Measurements from ENCODE around the gene TNNT2.

Gene TNNT2

DNA sequence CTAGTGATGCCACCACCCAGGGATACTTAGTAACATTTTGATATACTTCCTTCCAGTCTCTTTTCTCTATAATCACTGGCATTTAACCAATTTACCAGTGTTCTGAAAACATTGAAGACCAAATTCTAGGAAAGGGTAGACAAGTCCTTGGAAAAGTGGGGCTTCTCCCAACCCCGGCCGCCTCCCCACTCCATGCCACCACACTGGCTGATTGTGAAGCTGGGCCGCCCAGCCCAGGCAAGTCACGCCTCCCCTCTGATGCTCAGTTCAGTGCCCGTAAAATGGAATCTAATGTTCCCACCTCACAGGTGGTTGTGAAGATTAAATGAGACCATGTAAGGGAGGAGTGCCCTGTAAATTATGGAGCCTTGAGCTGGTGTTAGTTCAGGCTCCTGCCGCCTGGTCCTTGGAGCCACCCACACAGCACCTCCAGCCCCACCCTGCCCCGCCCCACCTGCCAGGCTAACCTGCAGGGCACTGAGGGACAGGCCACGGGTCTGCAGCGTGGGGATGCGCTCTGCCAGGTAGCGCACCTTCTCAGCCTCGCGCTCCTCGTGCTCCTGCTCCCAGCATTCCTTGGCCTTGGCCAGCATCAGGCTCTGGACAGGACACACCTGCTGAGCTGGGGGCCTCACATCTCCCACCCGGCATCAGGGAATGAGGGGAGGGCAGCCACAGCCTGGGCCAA lies 36.7 kb upstream of the TNNT2 start:
- no peak overlapping the region for H3K9ac ChIP-seq (ENCODE audit: low read depth, low read length)
- H3K27me3 ChIP-seq (ENCODE audit: control insufficient read depth, insufficient read depth, low read length), result peaks cover 3% of the 10 kb centered on the region
- no peaks in the 10 kb centered on the region for H3K36me3 ChIP-seq (ENCODE audit: control insufficient read depth, insufficient read depth, low read length)
- no peaks in the 10 kb centered on the region for H3K4me1 ChIP-seq (ENCODE audit: control insufficient read depth, insufficient read depth, low read length)
- no peaks in the 10 kb centered on the region for H3K9me3 ChIP-seq (ENCODE audit: control insufficient read depth, insufficient read depth, low read length)
- no peak overlapping the region for H3K4me3 ChIP-seq (ENCODE audit: low read depth, low read length)

DNA sequence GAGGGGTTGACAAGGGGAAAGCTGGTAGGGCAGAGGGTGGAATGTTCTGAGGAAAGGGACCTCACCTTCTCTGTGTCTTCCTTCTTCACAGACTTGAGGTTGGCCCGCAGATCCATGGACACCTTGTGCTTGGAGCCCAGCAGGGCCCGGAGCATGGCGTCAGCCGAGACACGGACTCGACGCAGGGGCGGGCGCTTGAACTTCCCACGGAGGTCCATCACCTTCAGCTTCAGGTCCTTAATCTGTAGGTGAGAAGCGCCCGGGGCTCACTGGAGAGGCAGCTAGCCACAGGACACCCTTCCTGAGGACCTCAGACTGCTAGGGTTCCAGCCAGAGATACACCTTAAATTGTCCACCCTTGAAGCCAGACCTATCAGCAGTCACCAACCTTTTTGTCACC lies 33.8 kb upstream of the TNNT2 start:
- Histone ChIP-seq H3K9ac (ENCODE audit: low read depth, low read length) (no peak overlapping the region), H3K9me3 (ENCODE audit: control insufficient read depth, insufficient read depth, low read length) (no peaks in the 10 kb centered on the region), H3K36me3 (ENCODE audit: control insufficient read depth, insufficient read depth, low read length) (no peaks in the 10 kb centered on the region), H3K27me3 (ENCODE audit: control insufficient read depth, insufficient read depth, low read length) (peaks cover 3% of the 10 kb centered on the region), H3K4me1 (ENCODE audit: control insufficient read depth, insufficient read depth, low read length) (no peaks in the 10 kb centered on the region), H3K4me3 (ENCODE audit: low read depth, low read length) (no peak overlapping the region)

DNA sequence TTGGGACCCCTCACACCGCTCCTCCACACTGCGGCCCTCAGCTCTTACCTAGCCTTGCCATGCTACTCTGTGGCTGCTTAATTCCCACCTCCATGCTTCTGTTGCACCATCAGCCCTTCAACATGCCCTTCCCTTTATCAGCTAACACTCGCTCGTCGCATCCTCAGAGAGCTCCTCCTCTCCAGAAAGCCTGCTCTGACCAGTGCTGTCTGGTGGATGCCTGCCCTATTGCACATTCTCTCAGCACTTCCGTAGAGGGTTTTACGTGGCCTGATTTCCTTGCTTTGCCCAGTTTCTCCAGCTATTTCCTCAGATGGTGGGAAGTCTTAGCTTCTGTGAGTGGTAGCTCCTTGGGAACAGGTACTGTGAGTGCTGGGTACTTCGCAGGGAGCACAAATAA lies 32.0 kb upstream of the TNNT2 start:
- Histone ChIP-seq H3K9ac (ENCODE audit: low read depth, low read length) (no peak overlapping the region), H3K4me3 (ENCODE audit: low read depth, low read length) (no peak overlapping the region), H3K27me3 (ENCODE audit: control insufficient read depth, insufficient read depth, low read length) (peaks cover 3% of the 10 kb centered on the region), H3K4me1 (ENCODE audit: control insufficient read depth, insufficient read depth, low read length) (no peaks in the 10 kb centered on the region), H3K36me3 (ENCODE audit: control insufficient read depth, insufficient read depth, low read length) (no peaks in the 10 kb centered on the region), H3K9me3 (ENCODE audit: control insufficient read depth, insufficient read depth, low read length) (no peaks in the 10 kb centered on the region)

DNA sequence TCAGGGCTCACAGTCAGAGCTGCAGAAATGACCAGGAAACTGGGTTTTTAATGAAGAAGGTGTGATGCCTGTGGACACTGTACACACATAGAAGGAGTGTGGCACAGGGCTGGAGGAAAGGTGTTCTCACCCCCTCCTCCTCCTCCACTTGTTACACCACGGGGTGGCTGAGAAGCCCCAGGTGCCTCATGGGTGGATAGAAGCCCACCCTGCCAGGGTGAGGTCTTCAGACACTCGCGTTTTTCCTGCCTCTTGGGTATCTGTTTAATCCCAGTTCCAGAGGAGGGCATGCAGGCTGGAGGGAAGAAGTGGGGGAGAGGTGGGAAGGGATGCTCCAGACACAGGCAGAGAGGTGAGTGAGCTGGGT lies 31.3 kb upstream of the TNNT2 start:
- no peaks in the 10 kb centered on the region for H3K4me1 ChIP-seq (ENCODE audit: control insufficient read depth, insufficient read depth, low read length)
- H3K36me3 ChIP-seq (ENCODE audit: control insufficient read depth, insufficient read depth, low read length), result no peaks in the 10 kb centered on the region
- no peak overlapping the region for H3K9ac ChIP-seq (ENCODE audit: low read depth, low read length)
- no peak overlapping the region for H3K4me3 ChIP-seq (ENCODE audit: low read depth, low read length)
- H3K9me3 ChIP-seq (ENCODE audit: control insufficient read depth, insufficient read depth, low read length), result no peaks in the 10 kb centered on the region
- H3K27me3 ChIP-seq (ENCODE audit: control insufficient read depth, insufficient read depth, low read length), result peaks cover 3% of the 10 kb centered on the region

DNA sequence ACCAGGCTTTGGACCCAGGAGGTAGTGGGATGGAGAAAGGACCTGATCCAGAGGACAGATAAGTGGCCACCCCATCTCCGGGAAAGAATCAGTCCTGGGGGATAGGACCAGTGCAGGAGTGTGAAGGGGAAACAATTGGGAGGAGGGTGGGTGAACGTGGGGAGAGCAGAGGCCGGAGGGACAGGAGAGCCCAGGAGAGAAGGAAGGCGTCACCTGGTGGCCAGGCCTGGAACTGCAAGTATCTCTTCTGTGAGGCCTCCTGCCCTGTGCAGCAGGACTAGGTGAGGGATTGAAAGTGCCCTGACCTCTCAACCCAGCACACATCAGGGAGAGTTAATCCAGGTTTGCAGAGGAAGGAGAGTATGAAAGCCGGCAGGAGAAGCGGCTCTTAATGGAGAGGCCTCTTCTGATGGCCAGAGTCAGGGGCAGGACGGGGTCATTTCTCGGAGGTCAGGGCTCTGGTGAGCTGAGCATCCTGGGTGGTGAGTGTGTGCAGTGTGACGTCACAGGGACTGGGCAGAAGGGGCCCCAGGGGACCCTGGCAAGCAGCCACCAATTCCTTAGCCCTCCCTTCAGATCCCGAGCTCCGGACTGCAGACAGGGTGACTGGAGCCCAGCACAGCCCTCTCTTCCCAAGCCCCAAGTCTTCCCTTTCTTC lies 30.8 kb upstream of the TNNT2 start:
- no peak overlapping the region for H3K9ac ChIP-seq (ENCODE audit: low read depth, low read length)
- H3K9me3 ChIP-seq (ENCODE audit: control insufficient read depth, insufficient read depth, low read length), result no peaks in the 10 kb centered on the region
- H3K4me1 ChIP-seq (ENCODE audit: control insufficient read depth, insufficient read depth, low read length), result no peaks in the 10 kb centered on the region
- no peak overlapping the region for H3K4me3 ChIP-seq (ENCODE audit: low read depth, low read length)
- peaks cover 5% of the 10 kb centered on the region for H3K27me3 ChIP-seq (ENCODE audit: control insufficient read depth, insufficient read depth, low read length)
- no peaks in the 10 kb centered on the region for H3K36me3 ChIP-seq (ENCODE audit: control insufficient read depth, insufficient read depth, low read length)

DNA sequence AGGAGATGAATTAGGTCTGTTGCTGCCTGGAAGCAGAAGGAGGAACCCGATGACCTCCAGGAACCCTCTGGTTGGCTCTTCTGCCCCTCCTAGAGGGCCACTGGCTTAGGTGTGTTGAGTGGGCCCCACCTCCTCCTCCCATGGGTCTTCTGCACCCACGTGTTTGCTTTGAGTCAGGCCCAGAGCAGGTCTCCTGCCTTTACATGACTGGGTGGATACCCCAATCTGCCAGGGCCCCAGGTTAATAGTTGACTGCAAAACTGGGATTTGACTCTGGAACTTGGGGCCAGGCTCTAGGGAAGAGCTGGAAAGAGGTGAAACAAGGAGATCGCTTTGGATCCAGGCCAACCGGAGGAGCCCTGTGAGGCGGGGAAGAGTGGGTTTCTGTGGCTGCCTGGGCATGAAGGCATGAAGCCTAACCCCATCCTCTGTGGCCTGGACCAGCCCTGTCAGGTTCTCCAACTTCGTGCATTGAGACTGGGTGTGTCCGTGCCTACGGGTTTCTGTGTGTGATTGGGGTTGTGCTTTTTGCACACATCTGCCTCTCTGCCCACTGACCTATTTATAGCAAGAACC lies 29.4 kb upstream of the TNNT2 start:
- Histone ChIP-seq H3K27me3 (ENCODE audit: control insufficient read depth, insufficient read depth, low read length) (peaks cover 6% of the 10 kb centered on the region), H3K36me3 (ENCODE audit: control insufficient read depth, insufficient read depth, low read length) (no peaks in the 10 kb centered on the region), H3K9me3 (ENCODE audit: control insufficient read depth, insufficient read depth, low read length) (no peaks in the 10 kb centered on the region), H3K9ac (ENCODE audit: low read depth, low read length) (no peak overlapping the region), H3K4me1 (ENCODE audit: control insufficient read depth, insufficient read depth, low read length) (no peaks in the 10 kb centered on the region), H3K4me3 (ENCODE audit: low read depth, low read length) (no peak overlapping the region)

DNA sequence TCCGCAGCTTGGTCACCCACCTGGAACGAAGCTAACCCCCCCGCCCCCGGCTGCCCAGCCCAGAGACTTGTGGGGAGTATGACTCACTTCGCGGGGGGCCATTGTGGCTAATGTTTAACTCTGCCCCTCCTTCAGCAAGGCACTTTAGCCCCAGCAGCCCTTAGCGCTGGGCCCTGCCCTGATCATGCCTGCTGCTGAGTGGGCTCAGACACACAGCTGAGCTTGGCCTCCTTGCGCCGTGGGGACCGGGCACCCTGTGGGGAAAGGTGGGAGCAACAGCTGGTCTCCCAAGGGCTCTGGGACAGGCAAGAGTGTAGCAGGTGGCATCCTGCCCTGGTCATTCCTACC lies 28.0 kb upstream of the TNNT2 start:
- H3K27me3 ChIP-seq (ENCODE audit: control insufficient read depth, insufficient read depth, low read length), result peaks cover 20% of the 10 kb centered on the region
- no peaks in the 10 kb centered on the region for H3K9me3 ChIP-seq (ENCODE audit: control insufficient read depth, insufficient read depth, low read length)
- no peak overlapping the region for H3K4me3 ChIP-seq (ENCODE audit: low read depth, low read length)
- no peaks in the 10 kb centered on the region for H3K36me3 ChIP-seq (ENCODE audit: control insufficient read depth, insufficient read depth, low read length)
- H3K4me1 ChIP-seq (ENCODE audit: control insufficient read depth, insufficient read depth, low read length), result no peaks in the 10 kb centered on the region
- H3K9ac ChIP-seq (ENCODE audit: low read depth, low read length), result no peak overlapping the region

DNA sequence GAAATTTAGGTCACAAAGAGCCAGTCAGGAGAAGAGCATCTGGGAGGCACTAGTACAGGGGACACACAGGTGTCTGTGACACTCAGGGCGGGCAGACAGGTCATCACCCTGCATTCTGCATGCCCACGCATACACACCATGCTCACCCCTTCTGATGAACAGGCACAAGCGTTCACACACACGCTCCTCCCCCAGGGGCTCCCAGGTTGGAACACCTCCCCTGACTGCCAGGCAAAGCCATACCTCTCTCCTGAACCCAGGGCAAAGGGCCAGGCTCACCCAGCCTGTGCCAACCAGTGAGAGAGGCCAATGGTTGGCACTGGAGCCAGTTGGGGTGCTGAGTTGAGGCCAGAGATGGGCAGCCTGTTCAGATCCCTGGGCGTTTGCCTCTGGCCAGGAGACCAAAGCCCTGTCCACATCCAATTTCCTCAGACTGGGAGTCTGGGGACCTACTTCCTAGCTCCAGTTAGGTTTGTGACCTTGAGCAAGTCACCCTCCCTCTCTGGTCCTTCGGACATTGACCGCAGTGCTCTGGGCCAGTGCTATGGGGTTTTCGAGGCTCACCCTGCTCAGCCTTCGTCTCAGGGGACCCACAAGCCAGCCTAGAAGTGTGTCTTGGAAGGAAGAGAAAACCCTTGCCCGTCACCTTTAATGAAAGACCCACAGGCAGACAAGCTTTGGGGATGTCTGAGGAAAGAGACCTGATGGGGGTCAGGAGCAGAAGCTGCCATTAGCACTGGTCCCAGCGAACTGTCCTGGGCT lies 27.4 kb upstream of the TNNT2 start:
- no peaks in the 10 kb centered on the region for H3K9me3 ChIP-seq (ENCODE audit: control insufficient read depth, insufficient read depth, low read length)
- no peaks in the 10 kb centered on the region for H3K36me3 ChIP-seq (ENCODE audit: control insufficient read depth, insufficient read depth, low read length)
- H3K4me3 ChIP-seq (ENCODE audit: low read depth, low read length), result no peak overlapping the region
- H3K9ac ChIP-seq (ENCODE audit: low read depth, low read length), result no peak overlapping the region
- peaks cover 4% of the 10 kb centered on the region for H3K4me1 ChIP-seq (ENCODE audit: control insufficient read depth, insufficient read depth, low read length)
- H3K27me3 ChIP-seq (ENCODE audit: control insufficient read depth, insufficient read depth, low read length), result peaks cover 26% of the 10 kb centered on the region

DNA sequence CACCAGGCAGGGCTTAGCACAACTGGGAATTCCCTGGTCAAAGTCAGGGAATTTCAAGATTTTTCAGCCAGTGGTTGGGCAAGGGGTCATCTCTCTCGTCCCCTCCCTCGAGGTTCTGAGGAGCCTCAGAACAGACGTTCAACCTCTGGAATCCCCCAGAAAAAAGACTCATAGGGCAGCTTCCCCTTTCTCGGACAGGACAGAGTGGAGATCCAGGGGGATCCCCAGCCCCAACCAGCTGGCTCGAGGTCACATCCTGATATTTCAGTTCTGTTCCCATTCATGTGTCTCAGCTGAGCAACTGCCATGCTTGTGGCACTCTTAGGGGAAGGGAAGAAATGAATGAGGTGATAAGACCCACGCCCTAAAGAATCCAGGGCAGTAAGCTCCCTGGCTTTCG lies 26.6 kb upstream of the TNNT2 start:
- Histone ChIP-seq H3K9me3 (ENCODE audit: control insufficient read depth, insufficient read depth, low read length) (no peaks in the 10 kb centered on the region), H3K27me3 (ENCODE audit: control insufficient read depth, insufficient read depth, low read length) (peaks cover 27% of the 10 kb centered on the region), H3K36me3 (ENCODE audit: control insufficient read depth, insufficient read depth, low read length) (no peaks in the 10 kb centered on the region), H3K4me1 (ENCODE audit: control insufficient read depth, insufficient read depth, low read length) (peaks cover 4% of the 10 kb centered on the region), H3K9ac (ENCODE audit: low read depth, low read length) (no peak overlapping the region), H3K4me3 (ENCODE audit: low read depth, low read length) (no peak overlapping the region)

DNA sequence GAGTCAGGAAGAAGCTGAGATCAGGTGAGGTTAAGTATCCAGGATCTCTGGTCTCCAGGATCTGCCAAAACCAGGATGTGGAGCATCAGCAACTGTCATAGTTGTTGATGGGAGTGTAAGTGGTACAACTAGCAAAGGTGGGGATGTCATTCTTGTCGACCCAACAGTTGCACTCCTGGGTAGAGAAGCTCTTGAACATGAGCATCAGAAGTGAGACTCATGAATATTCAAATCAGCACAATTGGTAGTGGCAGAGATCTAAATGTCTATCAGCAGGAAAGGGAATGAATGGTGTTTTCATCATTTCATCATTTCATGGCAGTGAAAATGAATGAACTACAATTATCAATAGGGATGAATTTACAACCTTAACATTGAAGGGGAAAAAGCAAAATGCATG lies 25.9 kb upstream of the TNNT2 start:
- H3K36me3 ChIP-seq (ENCODE audit: control insufficient read depth, insufficient read depth, low read length), result no peaks in the 10 kb centered on the region
- no peak overlapping the region for H3K4me3 ChIP-seq (ENCODE audit: low read depth, low read length)
- H3K4me1 ChIP-seq (ENCODE audit: control insufficient read depth, insufficient read depth, low read length), result peaks cover 4% of the 10 kb centered on the region
- no peak overlapping the region for H3K9ac ChIP-seq (ENCODE audit: low read depth, low read length)
- peaks cover 33% of the 10 kb centered on the region for H3K27me3 ChIP-seq (ENCODE audit: control insufficient read depth, insufficient read depth, low read length)
- H3K9me3 ChIP-seq (ENCODE audit: control insufficient read depth, insufficient read depth, low read length), result no peaks in the 10 kb centered on the region

DNA sequence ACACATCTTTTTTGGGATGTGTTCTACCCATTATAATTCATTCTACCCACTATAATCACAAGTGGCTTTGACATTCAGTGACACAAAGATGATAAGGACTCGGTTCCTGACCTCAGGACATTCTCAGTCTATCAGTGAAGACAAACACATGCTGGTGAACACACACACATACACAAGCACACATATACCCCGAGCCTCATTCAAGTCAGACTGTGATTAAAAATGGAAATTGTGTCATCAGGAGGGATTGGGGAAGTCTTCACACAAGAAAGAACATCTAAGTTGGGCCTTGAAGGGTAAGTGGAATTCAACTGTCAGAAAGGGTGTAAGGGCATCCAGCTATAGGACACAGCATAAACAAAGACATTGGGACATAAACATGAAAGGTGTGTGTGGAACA lies 24.2 kb upstream of the TNNT2 start:
- H3K36me3 ChIP-seq (ENCODE audit: control insufficient read depth, insufficient read depth, low read length), result no peaks in the 10 kb centered on the region
- H3K9me3 ChIP-seq (ENCODE audit: control insufficient read depth, insufficient read depth, low read length), result no peaks in the 10 kb centered on the region
- no peak overlapping the region for H3K4me3 ChIP-seq (ENCODE audit: low read depth, low read length)
- H3K9ac ChIP-seq (ENCODE audit: low read depth, low read length), result no peak overlapping the region
- H3K4me1 ChIP-seq (ENCODE audit: control insufficient read depth, insufficient read depth, low read length), result peaks cover 4% of the 10 kb centered on the region
- H3K27me3 ChIP-seq (ENCODE audit: control insufficient read depth, insufficient read depth, low read length), result peaks cover 33% of the 10 kb centered on the region

DNA sequence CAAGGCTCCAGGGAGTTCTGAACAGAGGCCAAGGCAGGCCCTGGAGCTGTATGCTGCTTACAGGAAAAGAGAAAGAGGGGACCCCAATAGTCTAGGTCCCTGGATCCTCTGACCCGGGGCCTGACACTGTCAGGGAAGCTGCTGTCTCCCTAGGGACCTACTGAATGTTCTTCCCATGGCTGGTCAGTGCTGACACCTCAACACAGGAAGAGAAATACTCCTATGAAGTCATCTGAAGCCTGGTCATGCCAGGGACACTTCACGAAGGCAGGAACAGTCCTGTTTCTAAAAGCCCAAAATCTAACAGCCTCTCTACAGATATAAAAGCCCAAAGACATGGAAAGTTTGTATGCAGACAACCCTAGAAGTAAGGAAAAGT lies 23.4 kb upstream of the TNNT2 start:
- peaks cover 4% of the 10 kb centered on the region for H3K4me1 ChIP-seq (ENCODE audit: control insufficient read depth, insufficient read depth, low read length)
- no peak overlapping the region for H3K9ac ChIP-seq (ENCODE audit: low read depth, low read length)

More for the DNA sequence above, 23.4 kb upstream of the TNNT2 start:
- H3K9me3 ChIP-seq (ENCODE audit: control insufficient read depth, insufficient read depth, low read length), result no peaks in the 10 kb centered on the region
- no peaks in the 10 kb centered on the region for H3K36me3 ChIP-seq (ENCODE audit: control insufficient read depth, insufficient read depth, low read length)
- no peak overlapping the region for H3K4me3 ChIP-seq (ENCODE audit: low read depth, low read length)
- H3K27me3 ChIP-seq (ENCODE audit: control insufficient read depth, insufficient read depth, low read length), result peaks cover 33% of the 10 kb centered on the region

Data from iPS-15b (cell line).